Ecto neural progenitor cell (in vitro differentiated cells): ENCODE results near the gene SLC9A3.

Source experiments
- DNase-seq: peaks from one replicate; pipeline ENCODE4 v3.0.0-alpha.2; 2018; ENCODE audit warnings: low spot score

SLC9A3 gene

GRCh38 chr5:442335-443238, 81.7 kb downstream of the SLC9A3 start, which contains the start of gene EXOC3:
EXOC3 (plus strand) TSS chr5:443176; CDS start chr5:446206, 3,030 bp downstream.
- peak; percentile 87 for DNase-seq

- DNase-seq, result no peak
These were observed 82.3 kb downstream of the SLC9A3 start for GRCh38 chr5:441996-442334.

- no peak for DNase-seq
These were observed 83.6 kb downstream of the SLC9A3 start for GRCh38 chr5:440401-441201.

GRCh38 chr5:439636-440035, 84.6 kb downstream of the SLC9A3 start:
- DNase-seq, result no peak

GRCh38 chr5:439181-439580, 85.1 kb downstream of the SLC9A3 start:
- DNase-seq, result no peak

GRCh38 chr5:438481-438981, 85.7 kb downstream of the SLC9A3 start:
- no peak for DNase-seq

GRCh38 chr5:437281-437771, 86.9 kb downstream of the SLC9A3 start:
- no peak for DNase-seq

GRCh38 chr5:436641-436975, 87.6 kb downstream of the SLC9A3 start:
- no peak for DNase-seq

- no peak for DNase-seq
These were observed 88.1 kb downstream of the SLC9A3 start for GRCh38 chr5:435961-436640.

GRCh38 chr5:435156-435790, 89.0 kb downstream of the SLC9A3 start:
- DNase-seq, result no peak

GRCh38 chr5:434443-435146, 89.7 kb downstream of the SLC9A3 start:
- no peak for DNase-seq

- no peak for DNase-seq
These were observed 90.4 kb downstream of the SLC9A3 start for GRCh38 chr5:433836-434235.

GRCh38 chr5:432928-433791, 91.1 kb downstream of the SLC9A3 start:
- no peak for DNase-seq

GRCh38 chr5:432201-432927, 91.9 kb downstream of the SLC9A3 start:
- DNase-seq, result no peak

- DNase-seq, result no peak
These were observed 92.6 kb downstream of the SLC9A3 start for GRCh38 chr5:431711-432050.

GRCh38 chr5:431001-431710, 93.1 kb downstream of the SLC9A3 start:
- DNase-seq, result peak; percentile 81

- peak; percentile 46 for DNase-seq
These were observed 93.9 kb downstream of the SLC9A3 start for GRCh38 chr5:430214-430925.

GRCh38 chr5:429453-430188, 94.6 kb downstream of the SLC9A3 start:
- peak; percentile 36 for DNase-seq
